Activated T-helper 2 cell treated with anti-CD3 and anti-CD28 coated beads, Interferon-gamma antibody, Interleukin-2, Interleukin-4, amounts not matched to agents 10 μg/mL and 5 μg/mL and 100 μg/mL, durations not matched to agents 14 hours and 24 hours and 36 hours (primary cell): Measurements from ENCODE around the gene STAG2. TPM values are rescaled to one million over a fixed set of nuclear protein-coding genes. Genes with fewer than 3 reads are reported as not detected.
"Not testable (repeated sequence)": the region's sequence is repeated elsewhere in the genome, so short reads cannot be mapped to it uniquely, and the experiment has no call there.

Experiments used
- DNase-seq: peaks from one replicate; pipeline ENCODE4 v3.0.0; 2021; ENCODE audit warnings: low spot score
- H3K27ac Mint-ChIP-seq: one replicate; pipeline ENCODE4 v1.8.0; 2021; ENCODE audit warnings: mixed read lengths
- H3K27me3 Mint-ChIP-seq: one replicate; pipeline ENCODE4 v1.8.0; 2021; ENCODE audit warnings: low read depth, mixed read lengths
- H3K36me3 Mint-ChIP-seq: one replicate; pipeline ENCODE4 v1.8.0; 2021; ENCODE audit warnings: low read depth, mixed read lengths
- H3K4me1 Mint-ChIP-seq: one replicate; pipeline ENCODE4 v1.8.0; 2021; ENCODE audit warnings: low read depth, mixed read lengths
- H3K4me3 Mint-ChIP-seq: one replicate; pipeline ENCODE4 v1.8.0; 2021; ENCODE audit warnings: low read depth, mild to moderate bottlenecking, moderate library complexity, mixed read lengths
- H3K9me3 Mint-ChIP-seq: one replicate; pipeline ENCODE4 v1.8.0; 2021; ENCODE audit warnings: mixed read lengths
- intact Hi-C: fragments of 100-400 bp; cut with micrococcal nuclease; formaldehyde crosslinking; loops from one replicate; pipeline ENCODE4 v1.15.1; 2023
- total RNA-seq: library from RNA; stranded (reverse); gene quantifications from 2 replicates; pipeline ENCODE4 v1.2.3, GENCODE V29; 2022

STAG2 gene
- total RNA-seq, 1 donor from 2014 or later = 105 TPM

- peaks cover under 1% of the 10 kb centered on the region for H3K9me3 Mint-ChIP-seq
- no peak for DNase-seq
- H3K27me3 Mint-ChIP-seq = no peaks in the 10 kb centered on the region
- no peak overlapping the region for H3K27ac Mint-ChIP-seq
- H3K4me1 Mint-ChIP-seq = peaks cover 19% of the 10 kb centered on the region
- peaks cover 52% of the 10 kb centered on the region for H3K36me3 Mint-ChIP-seq
- no peak overlapping the region for H3K4me3 Mint-ChIP-seq
- intact Hi-C loops = loop anchor here (2.0 kb wide), 3 partner anchors 48 to 132 kb away; partner anchors contain the start of gene STAG2
These were observed 125.7 kb downstream of the STAG2 start for GRCh38 chrX:124087000-124087746.

GRCh38 chrX:124093222-124093621, 131.7 kb downstream of the STAG2 start:
- H3K27ac Mint-ChIP-seq = no peak overlapping the region
- peaks cover 8% of the 10 kb centered on the region for H3K9me3 Mint-ChIP-seq
- H3K4me3 Mint-ChIP-seq = no peak overlapping the region

GRCh38 chrX:124097116-124097515, 135.6 kb downstream of the STAG2 start:
- no peak for DNase-seq
- Mint-ChIP-seq H3K9me3 (peaks cover 8% of the 10 kb centered on the region), H3K27ac (no peak overlapping the region), H3K4me3 (no peak overlapping the region), H3K4me1 (no peaks in the 10 kb centered on the region), H3K36me3 (peaks cover 51% of the 10 kb centered on the region), H3K27me3 (no peaks in the 10 kb centered on the region)
- intact Hi-C loops = loop anchor here (10.0 kb wide), 2 partner anchors 258 to 288 kb away; no protein-coding TSS in a partner anchor

More at GRCh38 chrX:124093222-124093621, 131.7 kb downstream of the STAG2 start:
- Mint-ChIP-seq H3K4me1 (no peaks in the 10 kb centered on the region), H3K36me3 (peaks cover 68% of the 10 kb centered on the region), H3K27me3 (no peaks in the 10 kb centered on the region)
- intact Hi-C loops = loop anchor here (10.0 kb wide), 2 partner anchors 262 to 292 kb away; no protein-coding TSS in a partner anchor
- DNase-seq = no peak

GRCh38 chrX:124098089-124098488, 136.6 kb downstream of the STAG2 start:
- Mint-ChIP-seq H3K9me3 (no peaks in the 10 kb centered on the region), H3K4me3 (no peak overlapping the region), H3K4me1 (no peaks in the 10 kb centered on the region), H3K27me3 (no peaks in the 10 kb centered on the region), H3K27ac (no peak overlapping the region), H3K36me3 (peaks cover 48% of the 10 kb centered on the region)
- intact Hi-C loops = loop anchor here (10.0 kb wide), 2 partner anchors 257 to 287 kb away; no protein-coding TSS in a partner anchor
- DNase-seq = no peak

GRCh38 chrX:124103966-124104365, 142.5 kb downstream of the STAG2 start:
- no peaks in the 10 kb centered on the region for H3K4me1 Mint-ChIP-seq
- no peak for DNase-seq
- no peak overlapping the region for H3K4me3 Mint-ChIP-seq
- no peak overlapping the region for H3K27ac Mint-ChIP-seq
- peaks cover 23% of the 10 kb centered on the region for H3K36me3 Mint-ChIP-seq
- no peaks in the 10 kb centered on the region for H3K9me3 Mint-ChIP-seq
- no peaks in the 10 kb centered on the region for H3K27me3 Mint-ChIP-seq
- intact Hi-C loops = no loop called here

GRCh38 chrX:124104512-124104911, 143.0 kb downstream of the STAG2 start:
- peaks cover 19% of the 10 kb centered on the region for H3K36me3 Mint-ChIP-seq
- H3K4me1 Mint-ChIP-seq, DNase-seq, H3K27ac Mint-ChIP-seq, intact Hi-C loops, H3K4me3 Mint-ChIP-seq, H3K27me3 Mint-ChIP-seq, H3K9me3 Mint-ChIP-seq: not testable (repeated sequence)

GRCh38 chrX:124113621-124114600, 152.4 kb downstream of the STAG2 start:
- no peak overlapping the region for H3K4me3 Mint-ChIP-seq
- H3K9me3 Mint-ChIP-seq = no peaks in the 10 kb centered on the region
- intact Hi-C loops = no loop called here
- no peaks in the 10 kb centered on the region for H3K4me1 Mint-ChIP-seq
- DNase-seq = no peak
- H3K27ac Mint-ChIP-seq = no peak overlapping the region
- H3K36me3 Mint-ChIP-seq = no peaks in the 10 kb centered on the region
- no peaks in the 10 kb centered on the region for H3K27me3 Mint-ChIP-seq

GRCh38 chrX:124117325-124117724, 155.8 kb downstream of the STAG2 start:
- Mint-ChIP-seq H3K27ac (no peak overlapping the region), H3K4me3 (no peak overlapping the region), H3K4me1 (no peaks in the 10 kb centered on the region), H3K36me3 (no peaks in the 10 kb centered on the region), H3K9me3 (no peaks in the 10 kb centered on the region), H3K27me3 (no peaks in the 10 kb centered on the region)
- intact Hi-C loops = no loop called here
- DNase-seq = no peak

GRCh38 chrX:124125471-124125870, 164.0 kb downstream of the STAG2 start:
- no peaks in the 10 kb centered on the region for H3K27me3 Mint-ChIP-seq
- no peak for DNase-seq
- intact Hi-C loops = no loop called here
- H3K27ac Mint-ChIP-seq = no peak overlapping the region
- H3K9me3 Mint-ChIP-seq = no peaks in the 10 kb centered on the region
- no peaks in the 10 kb centered on the region for H3K36me3 Mint-ChIP-seq
- H3K4me3 Mint-ChIP-seq = no peak overlapping the region
- no peaks in the 10 kb centered on the region for H3K4me1 Mint-ChIP-seq

GRCh38 chrX:124127496-124127895, 166.0 kb downstream of the STAG2 start:
- Mint-ChIP-seq H3K27ac (no peak overlapping the region), H3K4me3 (no peak overlapping the region), H3K36me3 (no peaks in the 10 kb centered on the region), H3K27me3 (no peaks in the 10 kb centered on the region), H3K9me3 (no peaks in the 10 kb centered on the region), H3K4me1 (no peaks in the 10 kb centered on the region)
- intact Hi-C loops = no loop called here
- DNase-seq = no peak

GRCh38 chrX:124132437-124132836, 170.9 kb downstream of the STAG2 start:
- H3K27me3 Mint-ChIP-seq, H3K36me3 Mint-ChIP-seq, intact Hi-C loops, H3K4me1 Mint-ChIP-seq, DNase-seq, H3K9me3 Mint-ChIP-seq, H3K27ac Mint-ChIP-seq, H3K4me3 Mint-ChIP-seq: not testable (repeated sequence)

GRCh38 chrX:124145749-124146148, 184.2 kb downstream of the STAG2 start:
- Mint-ChIP-seq H3K27me3 (no peaks in the 10 kb centered on the region), H3K4me3 (no peak overlapping the region), H3K36me3 (no peaks in the 10 kb centered on the region), H3K9me3 (no peaks in the 10 kb centered on the region), H3K27ac (no peak overlapping the region), H3K4me1 (no peaks in the 10 kb centered on the region)
- DNase-seq = no peak
- intact Hi-C loops = no loop called here

GRCh38 chrX:124151195-124151594, 189.7 kb downstream of the STAG2 start:
- Mint-ChIP-seq H3K4me1 (no peaks in the 10 kb centered on the region), H3K4me3 (no peak overlapping the region), H3K27me3 (no peaks in the 10 kb centered on the region), H3K36me3 (no peaks in the 10 kb centered on the region), H3K9me3 (no peaks in the 10 kb centered on the region), H3K27ac (no peak overlapping the region)
- intact Hi-C loops = no loop called here
- DNase-seq = no peak
